B cell (primary cell): ENCODE data around the gene MAST2. TPM values are rescaled to one million over a fixed set of nuclear protein-coding genes. Genes with fewer than 3 reads are reported as not detected.

Experiments
- ATAC-seq: fragments of 200-7000 bp; cut with Tn5 transposase; one replicate; pipeline ENCODE4 v1.10.0; 2021; ENCODE audit warnings: low read depth, mild to moderate bottlenecking, moderate number of reproducible peaks, moderate library complexity
- CTCF ChIA-PET: fragments of 350-600 bp; sonication (Branson Sonifier 250); formaldehyde crosslinking; loops from one replicate; lab custom pipeline; 2021; ENCODE audit warnings: antibody characterized with exemption, inconsistent platforms; lab: Charles Lee
- POLR2A ChIA-PET: fragments of 350-600 bp; sonication (Branson Sonifier 250); formaldehyde crosslinking; loops from one replicate; lab custom pipeline; 2021; ENCODE audit warnings: antibody characterized with exemption; lab: Charles Lee
- DNase-seq: peaks from one replicate; pipeline ENCODE4 v3.0.0; 2013
- H2AFZ ChIP-seq: 2 replicates; pipeline ENCODE4 v1.6.1; 2012; ENCODE audit warnings: mild to moderate bottlenecking, low read depth, low read length; ENCODE audit not compliant: insufficient read depth, poor library complexity, severe bottlenecking
- H3K27ac ChIP-seq, 2 donors: 1 replicate in 1 of 2; 2 replicates in 1 of 2; pipeline ENCODE4 v1.5.1; 2012 to 2013; ENCODE audit warnings: low read length in 2 of 2, mild to moderate bottlenecking in 2 of 2, moderate library complexity in 1 of 2
- H3K27me3 ChIP-seq, 4 experiments: fragments of 200-600 bp in 1 of 4; sonication (generic) in 1 of 4; replicated peaks in 1 of 4; 1 replicate in 2 of 4; 2 replicates in 2 of 4; pipeline versions ENCODE4 v1.6.1 to v1.7.0; 2013 to 2016; ENCODE audit warnings: low read length in 3 of 4, mild to moderate bottlenecking in 2 of 4, mixed read lengths in 1 of 4, moderate library complexity in 1 of 4; ENCODE audit not compliant: insufficient read depth in 4 of 4, control insufficient read depth in 3 of 4; ENCODE audit errors: control extremely low read depth in 1 of 4
- H3K36me3 ChIP-seq, 2 experiments: replicated peaks in 1 of 2; 1 replicate in 1 of 2; 2 replicates in 1 of 2; pipeline versions ENCODE4 v1.6.1 to v1.7.1; 2013; ENCODE audit warnings: low read length in 1 of 2; ENCODE audit not compliant: insufficient read depth in 2 of 2, control insufficient read depth in 1 of 2; ENCODE audit errors: control extremely low read depth in 1 of 2, extremely low read depth in 1 of 2
- H3K4me1 ChIP-seq, 2 donors: fragments of 200-600 bp in 1 of 2; sonication (generic) in 1 of 2; 1 replicate in 1 of 2; 2 replicates in 1 of 2; pipeline versions ENCODE4 v1.5.1 to v1.6.1; 2013 to 2017; ENCODE audit warnings: low read length in 2 of 2; ENCODE audit not compliant: control insufficient read depth in 2 of 2, insufficient read depth in 2 of 2
- H3K4me2 ChIP-seq: replicated peaks from 2 replicates; pipeline ENCODE3; 2012; ENCODE audit warnings: mild to moderate bottlenecking, low read depth, low read length; ENCODE audit not compliant: poor library complexity, severe bottlenecking
- H3K4me3 ChIP-seq, 5 experiments: fragments of 200-600 bp in 1 of 5; sonication (generic) in 1 of 5; 1 replicate in 3 of 5; 2 replicates in 2 of 5; pipeline versions ENCODE4 v1.5.1 to v1.7.0; 2011 to 2016; ENCODE audit warnings: low read length in 4 of 5, mild to moderate bottlenecking in 4 of 5, low read depth in 2 of 5, control low read depth in 1 of 5, moderate library complexity in 1 of 5; ENCODE audit not compliant: insufficient read depth in 1 of 5; ENCODE audit errors: control extremely low read depth in 1 of 5, extremely low read depth in 1 of 5
- H3K79me2 ChIP-seq: fragments of 200-600 bp; sonication (generic); one replicate; pipeline ENCODE4 v1.6.0; 2016; ENCODE audit warnings: low read length; ENCODE audit not compliant: control insufficient read depth, insufficient read depth
- H3K9ac ChIP-seq: fragments of 200-600 bp; sonication (generic); 2 replicates; pipeline ENCODE4 v1.6.1; 2017; ENCODE audit warnings: mild to moderate bottlenecking, low read length, moderate library complexity
- H3K9me3 ChIP-seq, 3 donors: one replicate each; pipeline versions ENCODE4 v1.6.1 to v1.7.1; 2013; ENCODE audit warnings: low read length in 2 of 3; ENCODE audit not compliant: control insufficient read depth in 2 of 3, insufficient read depth in 1 of 3; ENCODE audit errors: control extremely low read depth in 1 of 3
- H4K20me1 ChIP-seq: 2 replicates; pipeline ENCODE4 v1.6.0; 2012; ENCODE audit warnings: mild to moderate bottlenecking, low read length; ENCODE audit not compliant: insufficient read depth, control insufficient read depth, poor library complexity, severe bottlenecking
- H3K27ac Mint-ChIP-seq: one replicate; pipeline ENCODE4 v1.8.0; 2021; ENCODE audit warnings: mixed read lengths
- H3K27me3 Mint-ChIP-seq: one replicate; pipeline ENCODE4 v1.8.0; 2021; ENCODE audit warnings: mixed read lengths
- H3K4me1 Mint-ChIP-seq: one replicate; pipeline ENCODE4 v1.8.0; 2021; ENCODE audit warnings: mixed read lengths
- H3K4me3 Mint-ChIP-seq: one replicate; pipeline ENCODE4 v1.8.0; 2021; ENCODE audit warnings: mixed read lengths
- H3K9me3 Mint-ChIP-seq: one replicate; pipeline ENCODE4 v1.8.0; 2022; ENCODE audit warnings: mixed read lengths; ENCODE audit not compliant: insufficient read depth
- CTCF ChIP-seq: fragments of 200-600 bp; IDR thresholded peaks from one replicate; pipeline ENCODE4 v1.8.0; 2022; ENCODE audit warnings: antibody characterized with exemption, mild to moderate bottlenecking
- EZH2 ChIP-seq: IDR thresholded peaks from 2 replicates; pipeline ENCODE4 v1.6.1; 2012; ENCODE audit warnings: borderline replicate concordance, low read depth, mild to moderate bottlenecking, moderate library complexity, low read length; ENCODE audit not compliant: insufficient read depth, poor library complexity, severe bottlenecking
- WGBS: methylation state at CpG from one replicate; pipeline ENCODE4 v1.1.5; 2013; ENCODE audit warnings: missing lambda C conversion rate; ENCODE audit not compliant: insufficient coverage; 5-methylcytosine and 5-hydroxymethylcytosine counted together
- intact Hi-C: fragments of 100-400 bp; cut with micrococcal nuclease; formaldehyde crosslinking; loops from one replicate; pipeline ENCODE4 v1.10.0; 2022
- polyA plus RNA-seq: library from polyadenylated mRNA; depleted of rRNA; stranded (reverse); fragments of >200 nt; gene quantifications from 2 replicates; pipeline ENCODE4 v1.2.3, GENCODE V29; 2012
- total RNA-seq, 2 donors: library from RNA; stranded (reverse); fragments of 120-200 nt in 1 of 2; gene quantifications; 1 replicate in 1 of 2; 2 replicates in 1 of 2; pipeline versions ENCODE4 v1.2.3 to v1.2.4, GENCODE V29; 2013 to 2022

Gene MAST2
- total and polyA plus RNA-seq, 2 donors (not counting 1 experiment from before 2014, with no cell fraction given): 12.5 to 23.3 TPM

GRCh38 chr1:45886229-45886628 lies 82.8 kb downstream of the MAST2 start:
- Histone ChIP-seq H3K4me2 (no peak overlapping the region), H3K79me2 (peaks cover 4% of the 10 kb centered on the region), H3K9me3 (no peaks in the 10 kb centered on the region), H3K36me3 (no peaks in the 10 kb centered on the region), H3K9ac (no peak overlapping the region), H3K4me3 (no peak overlapping the region), H3K27ac (no peak overlapping the region), H4K20me1 (no peaks in the 10 kb centered on the region), H2AFZ (no peak overlapping the region), H3K27me3 (peaks cover 0 to 9% (median 5%) of the 10 kb centered on the region in 4 experiments), H3K4me1 (no peaks in the 10 kb centered on the region)
- Mint-ChIP-seq H3K4me3 (no peak overlapping the region), H3K27ac (no peak overlapping the region), H3K4me1 (no peaks in the 10 kb centered on the region), H3K27me3 (peaks cover 4% of the 10 kb centered on the region), H3K9me3 (no peaks in the 10 kb centered on the region)
- POLR2A ChIA-PET: no interaction called here
- TF ChIP-seq EZH2 (no peak), CTCF (no peak)
- CTCF ChIA-PET: no interaction called here
- WGBS: no CpG with 5 or more reads among the region's 2 CpGs
- no peak for DNase-seq
- ATAC-seq: no peak
- intact Hi-C loops: no loop called here

- H4K20me1 ChIP-seq: no peaks in the 10 kb centered on the region
- TF ChIP-seq EZH2 (no peak), CTCF (no peak)
- no peak overlapping the region for H3K27ac ChIP-seq
- no peak overlapping the region for H2AFZ ChIP-seq
- H3K4me3 ChIP-seq: no peak overlapping the region
- ChIA-PET POLR2A (interaction anchor here (0.6 kb wide), 1 partner anchor 15 kb away, joined by 6 read pairs; no protein-coding TSS in a partner anchor), CTCF (interaction anchor here (1.4 kb wide), 1 partner anchor 41 kb away, joined by 3 read pairs; no protein-coding TSS in a partner anchor)
- H3K36me3 ChIP-seq: no peaks in the 10 kb centered on the region
- H3K9ac ChIP-seq: no peak overlapping the region
- H3K27me3 Mint-ChIP-seq: peaks cover 4% of the 10 kb centered on the region
- no peaks in the 10 kb centered on the region for H3K4me1 Mint-ChIP-seq
- H3K9me3 ChIP-seq: no peaks in the 10 kb centered on the region
- DNase-seq (no peak), ATAC-seq (no peak)
- H3K4me1 ChIP-seq: no peaks in the 10 kb centered on the region
- no peak overlapping the region for H3K4me3 Mint-ChIP-seq
- no peak overlapping the region for H3K27ac Mint-ChIP-seq
- H3K27me3 ChIP-seq: peaks cover 0 to 5% (median 4%) of the 10 kb centered on the region in 4 experiments
- H3K9me3 Mint-ChIP-seq: no peaks in the 10 kb centered on the region
- no CpG with 5 or more reads among the region's 1 CpG for WGBS
- intact Hi-C loops: no loop called here
- H3K4me2 ChIP-seq: no peak overlapping the region
- H3K79me2 ChIP-seq: peaks cover 4% of the 10 kb centered on the region
Observed at GRCh38 chr1:45887156-45887842, 83.9 kb downstream of the MAST2 start.
